GM12878 (cell line): ENCODE measurements around the gene MEGF6. TPM values are rescaled to one million over a fixed set of nuclear protein-coding genes. Genes with fewer than 3 reads are reported as not detected.

Experiments
- ATAC-seq: fragments of 200-7000 bp; cut with Tn5 transposase; 3 replicates; pipeline ENCODE4 v1.9.1; 2020; ENCODE audit warnings: mild to moderate bottlenecking, moderate library complexity
- BruUV-seq: library from RNA; stranded (reverse); fragments of 400-500 nt; replicated peaks from 2 replicates; lab custom pipeline; 2021; lab: Mats Ljungman, UMichigan
- CTCF ChIA-PET: fragments of 300-600 bp; sonication (Branson Sonifier 250); formaldehyde crosslinking; extraction: SDS; loops from one replicate; lab custom pipeline; 2021; ENCODE audit warnings: inconsistent platforms; lab: Yijun Ruan, JAX
- POLR2A ChIA-PET: fragments of 350-600 bp; formaldehyde crosslinking; extraction: SDS; loops from one replicate; lab custom pipeline; 2021; ENCODE audit warnings: inconsistent platforms; lab: Charles Lee
- RAD21 ChIA-PET: fragments of 300-600 bp; sonication (Branson Sonifier 250); formaldehyde crosslinking; loops from one replicate; lab custom pipeline; 2023; ENCODE audit warnings: antibody characterized with exemption; ENCODE audit not compliant: unreplicated experiment; lab: Charles Lee
- SMC1A ChIA-PET: fragments of 300-600 bp; sonication (Branson Sonifier 250); formaldehyde crosslinking; loops from one replicate; lab custom pipeline; 2023; ENCODE audit not compliant: unreplicated experiment, uncharacterized antibody; lab: Charles Lee
- DNase-seq: peaks from one replicate; pipeline ENCODE4 v3.0.0-alpha.2; 2011; ENCODE audit warnings: low read depth, low spot score
- FAIRE-seq: peaks from 3 replicates; lab custom pipeline; 2011; peaks lifted over from hg19 to GRCh38; lab: Jason Lieb, UNC
- H2AFZ ChIP-seq: 2 replicates; pipeline ENCODE4 v1.6.0; 2011; ENCODE audit warnings: low read depth, low read length, control low read depth; ENCODE audit not compliant: control insufficient read depth
- H3K27ac ChIP-seq: 2 replicates; pipeline ENCODE4 v1.5.1; 2011; ENCODE audit warnings: control low read depth; ENCODE audit not compliant: control insufficient read depth, insufficient read depth
- H3K27me3 ChIP-seq, 2 experiments: replicated peaks in 1 of 2; 2 replicates each; pipeline versions ENCODE4 v1.6.0 to v1.6.1; 2011; ENCODE audit warnings: low read length in 1 of 2; ENCODE audit not compliant: control insufficient read depth in 2 of 2, insufficient read depth in 2 of 2
- H3K36me3 ChIP-seq, 2 experiments: 2 replicates each; pipeline ENCODE4 v1.5.1; 2011; ENCODE audit warnings: low read length in 1 of 2; ENCODE audit not compliant: control insufficient read depth in 2 of 2, insufficient read depth in 2 of 2
- H3K4me1 ChIP-seq: 2 replicates; pipeline ENCODE4 v1.6.1; 2011; ENCODE audit warnings: mild to moderate bottlenecking, low read length, moderate library complexity, mixed read lengths; ENCODE audit not compliant: control insufficient read depth, insufficient read depth
- H3K4me2 ChIP-seq: 2 replicates; pipeline ENCODE4 v1.6.0; 2011; ENCODE audit warnings: control low read depth; ENCODE audit not compliant: control insufficient read depth, insufficient read depth
- H3K4me3 ChIP-seq: fragments of 200-600 bp; sonication (generic); 2 replicates; pipeline ENCODE4 v1.5.1; 2016
- H3K79me2 ChIP-seq: 2 replicates; pipeline ENCODE4 v1.6.0; 2011; ENCODE audit warnings: low read length; ENCODE audit not compliant: control insufficient read depth, insufficient read depth
- H3K9ac ChIP-seq: 2 replicates; pipeline ENCODE4 v1.8.0; 2011; ENCODE audit warnings: low read length, control low read depth, mixed read lengths; ENCODE audit not compliant: control insufficient read depth, insufficient read depth
- H3K9me3 ChIP-seq: replicated peaks from 3 replicates; pipeline ENCODE4 v1.5.1; 2011; ENCODE audit warnings: mild to moderate bottlenecking, low read length; ENCODE audit not compliant: control insufficient read depth, insufficient read depth
- H4K20me1 ChIP-seq: 2 replicates; pipeline ENCODE4 v1.6.0; 2011; ENCODE audit not compliant: control insufficient read depth, insufficient read depth
- RBBP5 ChIP-seq: fragments of 200-600 bp; sonication (generic); conservative IDR thresholded peaks from 2 replicates; pipeline ENCODE4 v1.6.1; 2016
- RCOR1 ChIP-seq: conservative IDR thresholded peaks from 2 replicates; pipeline ENCODE4 v1.6.1; 2012; ENCODE audit warnings: low read depth, low read length, improper control_type of control experiment
- SREBF1 ChIP-seq: IDR thresholded peaks from 2 replicates; pipeline ENCODE4 v1.6.1; 2012; ENCODE audit warnings: mild to moderate bottlenecking, low read length
- WGBS: methylation state at CpG from one replicate; pipeline ENCODE4 v1.1.6; 2016; ENCODE audit warnings: low lambda C conversion rate; ENCODE audit not compliant: insufficient replicate concordance, insufficient coverage; ENCODE audit errors: missing lambda C conversion rate; 5-methylcytosine and 5-hydroxymethylcytosine counted together
- in situ Hi-C: fragments of 300-500 bp; cut with MboI; formaldehyde crosslinking; loops from 9 replicates; pipeline ENCODE4 v1.14.3; 2018; ENCODE audit warnings: mixed read lengths
- intact Hi-C: fragments of 100-400 bp; cut with micrococcal nuclease; formaldehyde crosslinking; loops from one replicate; pipeline ENCODE4 v1.14.2; 2022; ENCODE audit not compliant: unreplicated experiment
- polyA plus RNA-seq, 11 experiments: library from polyadenylated mRNA; depleted of rRNA in 4 of 11; unstranded in 6 of 11; stranded (reverse) in 5 of 11; fragments of >200 nt; fragmentation: Nextera tagmentation in 4 of 11; fragmentation: Illumina TruSeq in 1 of 11; extraction: Ambion mirVana in 4 of 11; extraction: Trizol in 1 of 11; gene quantifications; 1 replicate in 1 of 11; 2 replicates in 10 of 11; pipeline versions ENCODE4 v1.2.1 to v1.2.3, GENCODE V29; 2011 to 2016; ENCODE audit warnings: inconsistent platforms in 2 of 11, missing spikeins in 2 of 11, low read depth in 1 of 11
- total RNA-seq, 4 experiments: library from RNA; depleted of rRNA in 3 of 4; stranded (reverse); fragments of >200 nt in 3 of 4; fragmentation: Illumina TruSeq in 1 of 4; extraction: Trizol in 1 of 4; gene quantifications; 2 replicates each; pipeline versions ENCODE4 v1.2.1 to v1.2.3, GENCODE V29; 2013 to 2021
- TF ChIP-seq, protein P1 (sequence below): fragments of 450-650 bp; IDR thresholded peaks from 2 replicates; pipeline ENCODE4 v1.6.1; 2017; ENCODE audit warnings: mild to moderate bottlenecking, moderate library complexity
- TF ChIP-seq, protein P2 (sequence below): fragments of 450-650 bp; IDR thresholded peaks from 2 replicates; pipeline ENCODE4 v1.6.1; 2017; ENCODE audit warnings: mild to moderate bottlenecking, low read depth, inconsistent platforms; ENCODE audit not compliant: poor library complexity, severe bottlenecking
- TF ChIP-seq, protein P3 (sequence below): IDR thresholded peaks from 2 replicates; pipeline ENCODE4 v1.6.1; 2012; ENCODE audit warnings: low read depth, low read length, improper control_type of control experiment
- TF ChIP-seq, protein P4 (sequence below): fragments of 450-650 bp; formaldehyde crosslinking; IDR thresholded peaks from 2 replicates; pipeline ENCODE4 v1.4.0; 2020; ENCODE audit warnings: mild to moderate bottlenecking, moderate library complexity

MEGF6 gene
- total and polyA plus RNA-seq, 10 of the 15 experiments (the other 5 are each of a cell fraction or from before 2014, with no cell fraction given) = 0.03 to 0.41 TPM; not detected in 8

DNA sequence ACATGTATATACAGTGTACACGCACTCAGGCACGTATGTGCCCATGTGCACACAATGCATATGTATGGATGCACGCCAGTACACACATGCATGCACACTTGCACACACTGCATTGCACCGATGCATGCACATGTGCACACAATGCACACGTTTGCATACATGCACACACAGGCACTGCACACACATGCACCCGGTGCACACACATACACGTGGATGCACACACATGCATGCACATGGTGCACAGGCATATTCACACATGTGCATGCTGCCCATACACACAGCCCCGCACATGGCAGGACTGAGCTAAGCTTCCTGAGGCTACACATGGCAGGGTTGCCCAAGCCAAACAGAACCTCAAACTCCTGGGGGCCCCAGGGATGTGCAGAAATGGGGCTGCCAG, 137.3 kb downstream of the MEGF6 start (continued):
- TF ChIP-seq, protein P1, sequence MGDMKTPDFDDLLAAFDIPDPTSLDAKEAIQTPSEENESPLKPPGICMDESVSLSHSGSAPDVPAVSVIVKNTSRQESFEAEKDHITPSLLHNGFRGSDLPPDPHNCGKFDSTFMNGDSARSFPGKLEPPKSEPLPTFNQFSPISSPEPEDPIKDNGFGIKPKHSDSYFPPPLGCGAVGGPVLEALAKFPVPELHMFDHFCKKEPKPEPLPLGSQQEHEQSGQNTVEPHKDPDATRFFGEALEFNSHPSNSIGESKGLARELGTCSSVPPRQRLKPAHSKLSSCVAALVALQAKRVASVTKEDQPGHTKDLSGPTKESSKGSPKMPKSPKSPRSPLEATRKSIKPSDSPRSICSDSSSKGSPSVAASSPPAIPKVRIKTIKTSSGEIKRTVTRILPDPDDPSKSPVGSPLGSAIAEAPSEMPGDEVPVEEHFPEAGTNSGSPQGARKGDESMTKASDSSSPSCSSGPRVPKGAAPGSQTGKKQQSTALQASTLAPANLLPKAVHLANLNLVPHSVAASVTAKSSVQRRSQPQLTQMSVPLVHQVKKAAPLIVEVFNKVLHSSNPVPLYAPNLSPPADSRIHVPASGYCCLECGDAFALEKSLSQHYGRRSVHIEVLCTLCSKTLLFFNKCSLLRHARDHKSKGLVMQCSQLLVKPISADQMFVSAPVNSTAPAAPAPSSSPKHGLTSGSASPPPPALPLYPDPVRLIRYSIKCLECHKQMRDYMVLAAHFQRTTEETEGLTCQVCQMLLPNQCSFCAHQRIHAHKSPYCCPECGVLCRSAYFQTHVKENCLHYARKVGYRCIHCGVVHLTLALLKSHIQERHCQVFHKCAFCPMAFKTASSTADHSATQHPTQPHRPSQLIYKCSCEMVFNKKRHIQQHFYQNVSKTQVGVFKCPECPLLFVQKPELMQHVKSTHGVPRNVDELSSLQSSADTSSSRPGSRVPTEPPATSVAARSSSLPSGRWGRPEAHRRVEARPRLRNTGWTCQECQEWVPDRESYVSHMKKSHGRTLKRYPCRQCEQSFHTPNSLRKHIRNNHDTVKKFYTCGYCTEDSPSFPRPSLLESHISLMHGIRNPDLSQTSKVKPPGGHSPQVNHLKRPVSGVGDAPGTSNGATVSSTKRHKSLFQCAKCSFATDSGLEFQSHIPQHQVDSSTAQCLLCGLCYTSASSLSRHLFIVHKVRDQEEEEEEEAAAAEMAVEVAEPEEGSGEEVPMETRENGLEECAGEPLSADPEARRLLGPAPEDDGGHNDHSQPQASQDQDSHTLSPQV = no peak
- TF ChIP-seq RCOR1 = no peak

DNA sequence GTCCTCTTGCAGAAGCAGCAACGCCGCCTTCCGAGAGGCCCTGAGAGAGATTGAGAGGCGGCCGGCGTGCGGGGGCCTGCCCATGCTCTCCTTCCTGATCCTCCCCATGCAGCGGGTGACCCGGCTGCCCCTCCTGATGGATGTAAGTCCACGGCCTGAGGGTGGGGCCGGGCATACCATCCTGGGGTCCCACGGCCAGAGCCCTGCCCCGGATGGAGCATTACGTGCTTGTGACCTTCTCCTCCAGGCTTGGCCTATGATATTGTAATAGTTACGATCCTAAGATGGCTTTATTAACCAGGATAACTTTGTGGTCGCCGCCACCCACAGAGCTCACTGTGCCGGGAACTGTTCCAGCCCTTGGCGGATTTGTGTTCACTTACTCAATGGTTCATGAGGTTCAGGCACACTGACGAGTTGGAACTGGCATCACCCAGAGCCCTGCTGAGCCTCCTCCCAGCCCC, 137.9 kb downstream of the MEGF6 start:
- RAD21 ChIA-PET = no interaction called here
- Histone ChIP-seq H2AFZ (no peak overlapping the region), H3K27ac (no peak overlapping the region), H3K9ac (no peak overlapping the region), H3K4me1 (no peaks in the 10 kb centered on the region), H3K4me3 (no peak overlapping the region), H3K79me2 (no peaks in the 10 kb centered on the region), H3K36me3 (no peaks in the 10 kb centered on the region), H3K27me3 (no peaks in the 10 kb centered on the region), H3K9me3 (no peaks in the 10 kb centered on the region), H3K4me2 (no peak overlapping the region), H4K20me1 (no peaks in the 10 kb centered on the region)
- SMC1A ChIA-PET = no interaction called here
- FAIRE-seq (no peak), DNase-seq (no peak), ATAC-seq (no peak)
- 58% methylated on average over 20 of the region's 20 CpGs for WGBS
- BruUV-seq = no TSS peak
- POLR2A ChIA-PET = no interaction called here
- CTCF ChIA-PET = no interaction called here
- in situ Hi-C loops = no loop called here
- intact Hi-C loops = no loop called here
- TF ChIP-seq, protein P2, sequence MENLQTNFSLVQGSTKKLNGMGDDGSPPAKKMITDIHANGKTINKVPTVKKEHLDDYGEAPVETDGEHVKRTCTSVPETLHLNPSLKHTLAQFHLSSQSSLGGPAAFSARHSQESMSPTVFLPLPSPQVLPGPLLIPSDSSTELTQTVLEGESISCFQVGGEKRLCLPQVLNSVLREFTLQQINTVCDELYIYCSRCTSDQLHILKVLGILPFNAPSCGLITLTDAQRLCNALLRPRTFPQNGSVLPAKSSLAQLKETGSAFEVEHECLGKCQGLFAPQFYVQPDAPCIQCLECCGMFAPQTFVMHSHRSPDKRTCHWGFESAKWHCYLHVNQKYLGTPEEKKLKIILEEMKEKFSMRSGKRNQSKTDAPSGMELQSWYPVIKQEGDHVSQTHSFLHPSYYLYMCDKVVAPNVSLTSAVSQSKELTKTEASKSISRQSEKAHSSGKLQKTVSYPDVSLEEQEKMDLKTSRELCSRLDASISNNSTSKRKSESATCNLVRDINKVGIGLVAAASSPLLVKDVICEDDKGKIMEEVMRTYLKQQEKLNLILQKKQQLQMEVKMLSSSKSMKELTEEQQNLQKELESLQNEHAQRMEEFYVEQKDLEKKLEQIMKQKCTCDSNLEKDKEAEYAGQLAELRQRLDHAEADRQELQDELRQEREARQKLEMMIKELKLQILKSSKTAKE = no peak
- TF ChIP-seq RBBP5 (no peak), SREBF1 (no peak)
- TF ChIP-seq, protein P3, sequence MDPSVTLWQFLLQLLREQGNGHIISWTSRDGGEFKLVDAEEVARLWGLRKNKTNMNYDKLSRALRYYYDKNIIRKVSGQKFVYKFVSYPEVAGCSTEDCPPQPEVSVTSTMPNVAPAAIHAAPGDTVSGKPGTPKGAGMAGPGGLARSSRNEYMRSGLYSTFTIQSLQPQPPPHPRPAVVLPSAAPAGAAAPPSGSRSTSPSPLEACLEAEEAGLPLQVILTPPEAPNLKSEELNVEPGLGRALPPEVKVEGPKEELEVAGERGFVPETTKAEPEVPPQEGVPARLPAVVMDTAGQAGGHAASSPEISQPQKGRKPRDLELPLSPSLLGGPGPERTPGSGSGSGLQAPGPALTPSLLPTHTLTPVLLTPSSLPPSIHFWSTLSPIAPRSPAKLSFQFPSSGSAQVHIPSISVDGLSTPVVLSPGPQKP = no peak
- TF ChIP-seq, protein P4, sequence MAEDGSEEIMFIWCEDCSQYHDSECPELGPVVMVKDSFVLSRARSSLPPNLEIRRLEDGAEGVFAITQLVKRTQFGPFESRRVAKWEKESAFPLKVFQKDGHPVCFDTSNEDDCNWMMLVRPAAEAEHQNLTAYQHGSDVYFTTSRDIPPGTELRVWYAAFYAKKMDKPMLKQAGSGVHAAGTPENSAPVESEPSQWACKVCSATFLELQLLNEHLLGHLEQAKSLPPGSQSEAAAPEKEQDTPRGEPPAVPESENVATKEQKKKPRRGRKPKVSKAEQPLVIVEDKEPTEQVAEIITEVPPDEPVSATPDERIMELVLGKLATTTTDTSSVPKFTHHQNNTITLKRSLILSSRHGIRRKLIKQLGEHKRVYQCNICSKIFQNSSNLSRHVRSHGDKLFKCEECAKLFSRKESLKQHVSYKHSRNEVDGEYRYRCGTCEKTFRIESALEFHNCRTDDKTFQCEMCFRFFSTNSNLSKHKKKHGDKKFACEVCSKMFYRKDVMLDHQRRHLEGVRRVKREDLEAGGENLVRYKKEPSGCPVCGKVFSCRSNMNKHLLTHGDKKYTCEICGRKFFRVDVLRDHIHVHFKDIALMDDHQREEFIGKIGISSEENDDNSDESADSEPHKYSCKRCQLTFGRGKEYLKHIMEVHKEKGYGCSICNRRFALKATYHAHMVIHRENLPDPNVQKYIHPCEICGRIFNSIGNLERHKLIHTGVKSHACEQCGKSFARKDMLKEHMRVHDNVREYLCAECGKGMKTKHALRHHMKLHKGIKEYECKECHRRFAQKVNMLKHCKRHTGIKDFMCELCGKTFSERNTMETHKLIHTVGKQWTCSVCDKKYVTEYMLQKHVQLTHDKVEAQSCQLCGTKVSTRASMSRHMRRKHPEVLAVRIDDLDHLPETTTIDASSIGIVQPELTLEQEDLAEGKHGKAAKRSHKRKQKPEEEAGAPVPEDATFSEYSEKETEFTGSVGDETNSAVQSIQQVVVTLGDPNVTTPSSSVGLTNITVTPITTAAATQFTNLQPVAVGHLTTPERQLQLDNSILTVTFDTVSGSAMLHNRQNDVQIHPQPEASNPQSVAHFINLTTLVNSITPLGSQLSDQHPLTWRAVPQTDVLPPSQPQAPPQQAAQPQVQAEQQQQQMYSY (CRISPR knock-in tag) = no peak
